Smooth muscle cell of the brain vasculature (primary cell): Measurements from ENCODE around the gene GALNT2.

Experiments used
- DNase-seq: peaks from one replicate; pipeline ENCODE4 v3.0.0-alpha.2; 2012; ENCODE audit warnings: low read depth, low spot score

Gene GALNT2

DNA sequence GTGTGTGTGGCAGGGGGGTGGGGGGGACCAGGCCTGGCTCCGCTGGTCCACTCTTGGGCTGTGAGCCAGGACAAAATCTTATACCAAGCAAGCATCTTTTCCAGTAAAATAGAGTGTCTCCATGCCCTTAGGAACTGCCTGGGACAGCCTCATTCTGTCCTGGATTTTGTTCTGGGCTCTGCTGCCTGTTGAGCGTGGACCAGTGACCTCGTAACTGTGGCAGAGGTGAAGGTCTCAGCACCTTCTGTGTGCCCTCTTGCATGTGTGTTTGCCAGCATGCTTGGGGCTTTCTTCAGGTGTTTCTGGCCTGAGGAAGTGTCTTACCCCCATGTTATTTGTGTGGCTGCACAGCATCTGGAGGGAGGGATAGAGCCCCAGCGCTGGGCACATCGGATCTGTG is 45.7 kb downstream of the GALNT2 start:
- DNase-seq: no peak

DNA sequence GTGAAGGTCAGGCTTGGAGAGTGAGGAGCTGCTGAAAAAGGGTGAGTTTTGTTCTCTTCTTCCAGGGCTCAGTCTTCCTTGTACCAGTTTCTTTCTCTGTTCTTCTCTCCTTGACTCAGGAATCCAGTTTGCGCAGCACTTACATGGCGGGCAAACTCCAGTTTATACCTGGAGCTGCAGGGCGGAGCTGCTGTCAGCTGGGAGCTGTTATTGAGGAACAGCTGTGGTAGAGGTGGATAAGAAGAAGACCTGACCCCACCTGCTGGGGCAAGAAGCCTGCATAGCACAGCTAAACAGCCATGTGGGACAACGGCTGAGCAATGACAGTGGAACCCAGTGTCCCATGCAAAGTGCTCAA is 46.2 kb downstream of the GALNT2 start:
- no peak for DNase-seq

DNA sequence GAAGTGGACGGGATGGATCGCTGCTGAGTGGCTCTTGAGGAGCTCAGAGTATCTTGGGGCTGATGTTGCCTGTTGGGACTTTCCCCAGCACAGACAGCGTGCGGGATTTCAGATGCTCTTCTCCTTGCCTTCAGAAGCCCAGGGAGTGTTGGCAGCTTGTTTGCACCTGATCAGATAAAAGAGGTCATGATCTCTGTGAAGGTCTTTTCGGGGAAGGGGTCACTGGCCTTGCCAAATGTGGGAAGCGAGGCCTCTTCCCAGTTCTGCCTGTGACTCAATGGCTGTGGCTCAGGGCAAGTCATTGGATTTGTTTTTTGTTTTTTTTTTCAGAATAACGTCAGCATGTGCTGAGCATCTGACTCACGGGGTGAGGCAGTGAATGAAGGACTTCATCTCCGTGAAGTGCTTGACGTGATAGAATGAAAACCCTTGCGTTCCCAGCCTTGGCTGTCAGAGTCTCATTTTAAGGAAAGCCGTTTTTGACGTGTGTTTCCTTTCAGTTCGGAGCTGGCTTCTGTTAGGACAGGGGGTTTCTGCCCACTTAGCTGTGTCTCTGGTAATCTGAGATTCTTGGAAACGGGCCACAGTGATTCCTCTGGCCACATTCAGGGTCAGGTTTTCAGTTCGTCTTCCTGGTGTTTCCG is 46.7 kb downstream of the GALNT2 start:
- DNase-seq: peak; percentile 73

DNA sequence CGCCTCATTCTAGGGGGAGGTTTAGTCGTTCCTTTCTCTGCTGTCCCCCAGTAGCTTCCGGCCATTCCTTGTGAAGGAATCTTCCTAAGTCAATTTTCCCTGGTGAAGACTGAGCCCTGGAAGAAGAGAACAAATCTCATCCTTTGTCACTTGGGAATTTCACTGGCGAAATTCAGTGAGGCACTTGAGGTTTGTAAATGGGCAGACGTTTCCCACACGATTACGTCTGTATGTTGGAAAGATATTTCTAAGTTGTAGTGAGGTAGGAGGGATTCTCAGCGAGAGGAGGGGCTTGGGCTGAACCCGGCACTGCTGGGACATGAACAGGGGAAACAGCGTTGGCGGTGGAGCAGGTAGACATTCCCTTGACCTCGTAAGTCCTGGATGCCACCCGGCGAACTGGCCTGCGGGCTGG is 47.2 kb downstream of the GALNT2 start:
- DNase-seq: peak; percentile 36

DNA sequence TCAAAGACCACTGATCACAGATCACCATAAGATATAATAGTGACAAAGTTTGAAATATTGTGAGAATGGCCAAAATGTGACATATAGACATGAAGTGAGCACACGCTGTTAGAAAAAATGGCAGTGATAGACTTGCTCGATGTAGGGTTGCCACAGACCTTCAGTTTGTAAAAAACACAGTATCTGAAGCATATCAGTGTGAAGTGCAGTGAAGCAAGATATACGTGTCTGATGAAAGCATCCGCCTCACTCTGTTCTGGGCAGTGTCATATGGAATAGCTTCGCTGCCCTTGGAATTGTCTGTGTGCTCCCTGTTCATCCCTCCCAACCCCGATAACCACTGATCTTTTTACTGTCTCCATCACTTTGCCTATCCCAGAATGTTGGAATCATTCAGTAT is 50.7 kb downstream of the GALNT2 start:
- no peak for DNase-seq

DNA sequence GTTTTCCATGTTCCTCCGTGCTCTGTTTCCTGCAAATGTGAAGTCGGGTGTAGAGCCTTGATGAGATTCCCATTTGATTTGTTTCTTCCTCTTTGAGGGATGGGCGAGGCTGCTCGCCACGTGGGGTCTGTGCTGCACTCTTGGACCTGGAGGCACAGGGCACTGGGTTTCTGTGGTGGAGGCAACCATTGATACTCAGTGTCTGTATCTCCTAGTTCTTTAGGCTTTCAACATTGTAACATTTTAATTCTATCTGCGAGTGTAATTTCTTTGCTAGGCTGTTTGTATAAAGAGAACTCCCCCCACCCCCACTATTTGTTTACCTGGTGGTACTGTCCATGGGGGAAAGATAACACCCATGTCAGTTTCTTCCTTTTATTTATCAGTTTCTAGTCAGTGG is 52.3 kb downstream of the GALNT2 start:
- DNase-seq: no peak

DNA sequence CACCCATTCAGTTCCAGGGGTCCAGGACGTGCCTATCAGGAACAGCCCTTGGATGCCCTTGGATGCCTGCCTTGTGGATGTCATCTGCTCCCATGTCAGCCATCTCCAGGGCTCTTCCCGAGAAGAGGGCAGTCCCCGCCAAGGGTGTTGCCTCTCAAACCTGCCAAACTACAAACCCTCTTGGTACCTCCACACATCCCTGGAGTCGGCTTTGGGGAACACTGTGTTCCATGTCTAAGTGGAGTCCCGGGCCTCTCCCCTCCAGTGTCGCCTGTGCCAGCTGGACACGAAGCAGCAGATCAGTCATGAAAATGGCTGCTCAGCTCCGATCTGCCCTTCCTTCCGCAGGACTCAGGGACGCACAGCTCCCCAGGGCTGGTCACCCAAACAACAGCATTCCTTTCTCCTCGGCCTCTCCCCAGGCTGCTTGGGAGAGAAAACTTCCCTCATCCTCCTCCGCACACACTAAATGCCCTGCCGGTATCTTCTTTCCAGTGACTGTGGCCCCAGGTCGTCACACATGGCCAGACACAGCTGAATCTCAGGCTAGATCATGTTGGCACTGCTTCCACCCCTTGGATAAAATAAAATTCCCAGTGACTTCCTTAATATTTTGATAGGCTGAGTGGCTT is 53.4 kb downstream of the GALNT2 start:
- no peak for DNase-seq

DNA sequence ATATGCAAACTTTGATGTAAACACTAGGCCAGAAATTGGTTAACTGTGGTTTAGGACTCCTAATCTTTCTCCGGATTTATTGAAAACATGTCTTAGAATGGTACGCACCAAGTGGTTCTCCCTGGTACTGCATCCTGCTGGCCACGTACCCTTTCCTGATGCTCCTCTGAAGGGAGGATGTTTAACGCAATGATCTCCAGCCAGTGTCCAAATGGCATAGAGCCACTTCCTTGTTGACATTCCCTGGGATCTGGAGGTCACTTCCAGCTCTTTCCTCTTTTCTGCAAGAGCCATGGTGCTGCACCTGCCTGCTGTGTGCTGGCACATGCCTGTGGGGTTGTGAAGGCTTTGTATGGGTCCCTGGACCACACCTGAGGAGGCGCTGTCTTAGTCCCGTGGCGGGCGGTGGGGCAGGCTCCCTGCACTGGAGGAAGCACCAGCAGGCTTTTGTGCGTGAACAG is 53.9 kb downstream of the GALNT2 start:
- no peak for DNase-seq

DNA sequence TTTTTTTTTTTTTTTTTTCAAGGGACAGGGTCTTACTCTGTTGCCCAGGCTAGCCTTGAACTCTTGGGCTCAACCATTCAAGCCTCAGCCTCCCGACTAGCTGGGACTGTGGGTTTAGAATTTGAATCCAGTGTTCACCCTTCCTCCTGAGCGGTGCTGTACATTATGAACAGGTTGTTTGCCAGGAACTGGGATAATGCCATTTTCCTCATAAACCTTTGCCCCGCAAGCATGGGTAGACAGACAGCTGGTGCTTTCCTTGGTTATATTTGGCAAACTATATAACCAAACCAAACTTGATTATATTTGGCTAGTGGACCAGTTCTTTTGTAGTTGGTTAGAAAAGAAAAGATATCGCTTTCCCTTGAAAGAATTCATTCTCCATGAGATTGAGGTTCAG is 54.9 kb downstream of the GALNT2 start:
- no peak for DNase-seq

DNA sequence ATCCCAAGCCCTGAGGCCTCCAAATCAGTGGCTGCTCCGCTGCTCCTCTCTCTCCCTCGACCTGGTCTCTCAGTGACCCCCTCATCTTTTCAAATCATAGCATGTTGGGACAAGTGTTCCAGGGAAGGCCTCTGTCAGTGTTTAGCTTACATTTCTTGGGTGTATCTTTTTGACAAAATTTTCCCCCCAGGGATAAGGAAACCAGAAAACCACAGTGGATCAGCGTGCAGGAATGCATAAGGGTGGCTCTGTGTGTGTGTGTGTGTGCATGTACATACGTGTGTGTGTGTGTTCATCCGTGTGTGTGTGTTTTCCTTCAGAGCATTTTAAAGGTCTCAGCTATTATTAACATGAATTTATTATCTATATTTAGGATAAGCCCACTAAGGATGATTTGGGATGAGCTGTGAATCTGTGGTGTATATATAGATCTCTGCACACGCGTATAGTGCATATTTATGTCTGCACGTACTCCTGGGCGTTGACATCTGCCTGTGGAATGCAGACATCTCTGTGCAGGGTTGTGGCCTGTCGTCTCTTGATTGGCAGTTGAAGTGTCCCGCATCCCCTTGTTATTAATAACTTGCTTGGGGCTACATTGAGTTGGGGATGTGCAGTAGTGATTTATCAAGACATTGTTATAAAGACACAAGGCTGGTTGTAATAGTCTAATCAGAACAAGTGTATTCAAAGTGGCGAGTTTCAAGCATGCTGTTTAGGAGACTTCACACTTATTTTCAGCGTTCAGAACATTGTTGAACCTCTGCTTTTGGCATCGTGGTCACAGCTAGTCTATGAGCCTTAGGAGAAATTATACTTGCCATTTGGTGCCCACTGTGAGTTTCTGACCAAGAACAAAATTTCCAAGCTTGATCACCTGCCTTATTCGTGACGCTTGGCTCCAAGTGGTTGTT is 55.6 kb downstream of the GALNT2 start:
- DNase-seq: no peak

DNA sequence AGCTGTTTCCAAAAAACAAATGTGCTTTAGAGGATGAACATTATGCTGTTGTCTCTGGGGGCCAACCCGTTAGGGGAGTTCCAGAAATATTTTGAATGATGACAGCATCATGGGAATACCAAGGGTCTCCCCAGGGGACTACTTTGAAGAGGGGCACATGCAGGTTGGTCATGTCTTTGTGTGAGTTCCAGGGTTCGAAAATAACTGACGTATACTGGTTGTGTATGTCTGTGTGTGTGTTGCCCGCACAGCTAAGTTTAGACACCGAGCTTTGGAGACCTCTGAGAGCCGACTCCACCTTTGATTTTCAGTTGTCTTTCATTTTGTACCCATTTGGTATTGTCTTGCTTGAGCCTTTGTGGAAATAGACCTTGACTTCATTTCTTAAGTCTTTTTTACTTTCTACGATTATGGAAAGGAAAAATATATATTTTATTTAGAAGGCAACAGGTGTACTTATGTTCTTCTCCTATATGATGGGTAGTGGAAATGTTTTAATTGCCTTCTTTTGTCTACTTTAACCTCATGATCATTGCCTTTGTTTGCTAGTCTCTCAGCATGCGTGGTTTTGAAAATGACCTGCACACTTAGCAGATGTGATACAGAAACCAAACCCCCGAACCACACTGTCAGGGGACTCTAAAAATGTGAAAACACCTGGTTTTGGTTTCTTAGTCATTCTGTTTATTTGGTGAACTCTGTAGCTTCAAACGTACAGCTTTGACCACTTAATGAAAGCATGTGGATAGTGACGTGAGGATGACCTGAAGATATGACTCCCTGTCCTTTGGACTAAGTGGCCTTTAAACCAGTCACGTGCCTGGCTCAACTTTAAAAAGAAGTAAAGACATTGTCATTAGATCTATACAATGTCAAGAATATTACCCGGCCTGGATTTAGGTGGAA is 56.5 kb downstream of the GALNT2 start:
- DNase-seq: peak; percentile 44

DNA sequence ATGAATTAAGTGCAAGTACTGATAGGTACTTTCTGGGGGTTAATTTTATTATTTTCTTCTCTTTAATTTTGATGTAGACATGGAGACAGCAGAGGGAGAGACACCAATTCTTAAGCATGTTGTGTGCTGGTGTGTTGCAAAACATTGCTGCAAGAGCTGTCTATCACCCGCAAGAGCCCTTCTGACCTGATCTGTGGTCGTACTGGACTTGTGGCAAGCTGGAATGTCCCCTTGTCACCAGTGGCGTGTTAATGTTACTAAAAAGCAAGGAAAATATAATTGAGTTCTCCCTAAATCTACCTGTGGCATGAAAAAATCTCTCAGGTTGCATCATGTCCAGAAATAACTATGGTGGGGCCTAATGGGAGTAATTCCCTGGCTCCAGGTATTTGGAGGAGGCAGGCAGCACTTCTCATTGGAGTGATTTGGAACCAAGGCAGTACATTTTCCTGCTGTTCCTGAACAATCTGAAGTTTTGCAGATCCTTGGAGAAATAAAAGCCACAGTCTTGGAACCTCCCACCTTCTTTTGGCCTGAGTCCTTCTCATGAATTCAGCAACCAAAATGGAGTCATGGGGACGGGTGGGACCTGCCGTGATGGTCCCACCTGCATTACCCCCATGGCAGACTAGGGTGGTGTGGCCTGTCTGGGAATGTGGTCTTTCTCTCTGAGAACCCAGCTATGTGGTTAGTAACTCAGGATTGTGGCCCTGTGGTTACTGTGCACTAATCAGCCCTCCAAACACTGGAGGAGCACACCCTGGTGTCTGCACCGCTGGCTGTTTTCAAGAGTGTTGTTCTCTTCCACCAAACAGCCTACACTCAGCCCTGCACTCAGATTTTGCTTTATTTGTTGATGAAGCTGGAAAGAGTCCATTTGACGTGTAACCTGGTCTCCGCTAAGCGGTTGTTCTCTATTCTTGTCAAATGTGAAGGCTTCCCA is 57.4 kb downstream of the GALNT2 start:
- DNase-seq: no peak

DNA sequence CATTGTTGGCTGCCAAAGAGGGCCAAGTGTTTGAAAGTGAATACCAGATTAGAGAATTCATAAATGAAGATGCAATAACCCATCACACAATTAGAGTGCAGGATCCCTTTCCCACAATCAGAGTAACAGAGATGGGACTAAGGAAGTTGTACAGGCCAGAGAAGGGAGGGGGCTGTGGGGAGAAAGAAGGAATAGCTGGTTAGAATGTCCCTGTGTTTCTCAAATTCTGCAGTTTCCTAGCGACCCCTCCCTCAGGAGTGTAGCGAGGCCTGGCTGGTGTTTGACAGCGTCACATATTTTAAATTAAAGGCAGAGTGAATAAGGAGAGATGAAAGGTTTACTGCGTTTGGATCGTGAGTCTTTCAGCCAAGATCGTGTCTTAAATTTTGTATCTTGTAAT is 58.1 kb downstream of the GALNT2 start:
- no peak for DNase-seq

DNA sequence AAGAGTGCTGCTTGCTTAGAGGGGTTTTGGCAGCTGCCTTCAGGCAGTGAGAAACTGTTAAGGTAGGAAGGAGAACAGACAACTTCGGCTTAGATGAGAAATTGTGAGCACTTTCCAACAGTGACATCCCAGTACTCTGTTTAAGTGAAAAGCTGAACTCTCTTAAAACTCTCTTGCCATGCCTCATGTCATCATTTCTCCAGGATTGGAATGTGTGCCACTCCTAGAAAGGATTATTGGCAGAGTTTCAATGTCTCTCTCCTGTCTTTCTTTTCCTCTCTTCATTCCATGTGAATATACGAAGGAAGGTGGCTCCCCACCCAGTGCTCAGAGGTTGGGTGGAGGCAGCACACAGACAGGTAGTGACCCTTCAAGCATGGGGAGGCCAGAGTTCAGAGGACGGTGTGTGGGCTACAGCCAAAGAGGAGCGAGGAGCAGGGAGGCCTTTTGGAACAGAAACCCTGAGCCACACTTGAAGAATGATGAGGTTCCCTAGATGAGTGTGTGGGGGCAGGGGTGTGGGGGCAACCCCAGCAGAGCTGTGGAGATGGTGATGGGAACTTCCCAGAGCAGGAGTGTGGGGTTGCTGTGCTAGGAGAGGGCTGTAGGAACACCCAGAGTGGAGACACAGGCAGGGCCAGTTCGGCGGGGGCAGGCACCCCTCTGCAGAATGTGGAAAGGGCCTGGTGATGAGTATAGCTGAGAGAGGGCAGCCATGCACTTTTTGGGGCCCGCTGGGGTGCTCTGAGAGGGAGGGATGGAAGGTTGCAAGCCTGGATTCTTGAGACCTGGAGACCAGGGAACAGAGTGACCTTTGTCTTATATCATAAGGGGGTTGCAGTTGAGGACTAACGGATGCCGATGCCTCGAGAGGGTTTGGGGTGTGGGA is 58.8 kb downstream of the GALNT2 start:
- DNase-seq: no peak

DNA sequence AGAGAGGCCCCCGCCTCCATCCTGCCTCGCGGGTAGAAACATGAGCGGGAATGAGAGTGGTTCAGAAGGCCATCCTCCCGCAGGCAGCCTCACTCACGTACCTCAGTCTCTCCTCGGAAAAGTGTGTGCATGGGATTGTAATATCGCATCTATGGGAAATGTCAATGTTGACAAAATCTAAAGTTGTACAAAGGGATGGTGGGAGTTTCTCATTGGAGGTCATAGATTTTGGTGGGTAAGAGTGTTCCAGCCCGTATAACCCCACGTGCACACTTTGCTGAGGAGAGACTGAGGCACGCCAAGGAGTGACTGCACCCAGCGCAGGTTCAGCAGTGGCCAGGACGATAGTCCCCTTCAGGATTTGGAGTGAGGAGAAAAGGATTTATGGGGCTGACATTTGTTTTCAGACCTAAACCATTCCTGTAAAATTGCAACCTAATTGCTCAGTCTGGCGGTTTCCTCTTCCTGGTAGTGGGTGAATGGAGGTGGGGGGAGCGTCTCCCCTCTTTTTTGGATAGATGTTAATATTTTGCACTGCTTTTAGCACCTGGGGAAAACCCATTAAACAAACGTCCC is 59.6 kb downstream of the GALNT2 start:
- DNase-seq: no peak

DNA sequence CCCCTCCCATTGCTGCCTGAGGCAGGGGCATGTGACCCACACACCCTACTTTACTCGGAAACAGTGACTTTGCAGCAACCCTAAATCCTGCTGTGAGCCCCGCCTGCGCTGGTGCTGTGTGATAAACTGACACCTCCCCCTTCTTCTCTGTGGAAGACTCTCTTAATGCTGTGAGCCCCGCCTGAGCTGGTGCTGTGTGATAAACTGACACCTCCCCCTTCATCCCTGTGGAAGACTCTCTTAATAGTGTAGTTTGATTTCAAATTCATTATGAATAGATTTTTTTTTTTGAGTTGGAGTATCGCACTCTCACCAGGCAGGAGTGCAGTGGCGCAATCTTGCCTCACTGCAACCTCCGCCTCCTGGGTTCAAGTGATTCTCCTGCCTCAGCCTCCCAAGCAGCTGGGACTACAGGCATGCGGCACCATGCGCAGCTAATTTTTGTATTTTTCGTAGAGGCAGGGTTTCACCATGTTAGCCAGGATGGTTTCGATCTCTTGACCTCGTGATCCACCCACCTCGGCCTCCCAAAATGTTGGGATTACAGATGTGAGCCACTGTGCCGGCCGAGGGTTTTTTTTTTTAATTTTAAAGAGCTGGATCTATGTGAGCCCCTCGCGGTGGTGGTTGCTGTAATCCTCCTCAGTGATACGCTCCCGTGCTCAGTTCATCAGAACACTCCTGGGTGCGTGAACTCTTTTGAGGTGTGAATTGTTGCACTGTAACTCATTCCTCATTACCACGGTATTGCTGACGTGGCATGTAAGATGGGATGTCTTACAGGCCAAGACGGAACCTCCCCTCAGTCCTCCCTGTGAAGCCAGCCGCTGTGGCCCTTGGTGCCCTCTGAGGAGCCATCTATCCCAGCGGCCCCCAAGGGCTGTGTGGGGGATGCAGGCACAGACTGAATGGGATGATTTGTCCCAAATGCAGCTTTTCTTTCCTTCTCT is 60.3 kb downstream of the GALNT2 start:
- DNase-seq: no peak

DNA sequence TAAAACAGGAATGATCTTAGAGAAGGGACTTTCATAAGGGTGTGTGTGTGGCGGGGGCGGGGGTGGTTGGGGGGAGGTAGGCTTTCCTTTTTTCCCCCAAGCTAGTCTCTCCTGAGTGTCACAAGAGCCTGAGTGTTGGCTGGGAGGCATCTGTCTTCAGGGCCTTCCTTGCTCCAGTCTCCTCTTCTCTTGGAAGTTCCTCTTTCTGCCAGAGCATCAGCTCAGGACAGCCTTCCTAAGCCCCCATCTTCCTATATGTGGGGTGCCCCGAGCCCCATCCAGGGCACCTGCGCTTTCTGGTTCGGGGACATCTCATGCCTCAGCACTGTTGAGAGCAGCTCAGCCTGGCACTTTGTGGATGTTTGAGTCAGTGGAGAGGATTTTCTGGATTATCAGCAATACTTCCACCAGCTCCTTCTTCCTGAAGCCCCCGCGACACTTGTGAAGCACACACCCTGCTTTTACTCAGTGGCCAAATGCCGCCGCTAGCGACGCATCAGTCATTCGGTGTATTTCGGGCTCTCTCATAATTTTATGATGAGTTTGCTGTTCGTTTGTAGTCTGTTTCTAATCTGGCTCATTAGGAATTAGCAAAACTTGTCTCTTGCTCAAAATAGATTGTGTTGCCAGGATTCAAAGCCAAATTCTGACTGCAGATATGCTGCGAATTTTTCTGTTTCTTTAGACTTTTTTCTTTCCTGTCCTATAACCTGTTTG is 61.7 kb downstream of the GALNT2 start:
- no peak for DNase-seq
